ENCODE measurements around the gene CYP2E1.
A peak's percentile ranks its signal among the peaks of the same experiment; 100 is the strongest.
"Not testable (repeated sequence)": the region's sequence is repeated elsewhere in the genome, so short reads cannot be mapped to it uniquely, and the experiment has no call there.

CYP2E1 gene

GRCh38 chr10:133511408-133511807 is 15.8 kb upstream of the CYP2E1 start:
- H3K36me3 ChIP-seq, result peaks cover 0 to 2% (median 0%) of the 10 kb centered on the region in 3 donors
- no peaks in the 10 kb centered on the region for H3K27me3 ChIP-seq
- no peak overlapping the region for H3K4me3 ChIP-seq
- no peaks in the 10 kb centered on the region for H3K4me1 ChIP-seq
- TF ChIP-seq CTCF (IDR thresholded peaks at IDR 0.05), result no peak
- H3K9me3 ChIP-seq, result peaks cover 5 to 32% (median 10%) of the 10 kb centered on the region in 3 donors
- DNase-seq, result no peak
- intact Hi-C loops (cut with DNase I; ENCODE audit: low total_unique reads), result no loop called here
- H3K27ac ChIP-seq, result no peak overlapping the region

GRCh38 chr10:133511907-133512528 is 15.1 kb upstream of the CYP2E1 start:
- no peak for DNase-seq
- intact Hi-C loops (cut with DNase I; ENCODE audit: low total_unique reads), result no loop called here
- no peak overlapping the region for H3K27ac ChIP-seq
- no peaks in the 10 kb centered on the region for H3K36me3 ChIP-seq
- no peak for TF ChIP-seq CTCF (IDR thresholded peaks at IDR 0.05)
- H3K4me1 ChIP-seq, result no peaks in the 10 kb centered on the region
- no peaks in the 10 kb centered on the region for H3K27me3 ChIP-seq
- peaks cover 5 to 32% (median 10%) of the 10 kb centered on the region in 3 donors for H3K9me3 ChIP-seq
- H3K4me3 ChIP-seq, result no peak overlapping the region

GRCh38 chr10:133515471-133515870 is 11.7 kb upstream of the CYP2E1 start:
- intact Hi-C loops (cut with DNase I; ENCODE audit: low total_unique reads), result no loop called here
- Histone ChIP-seq H3K4me1 (peaks cover 0 to 8% (median 4%) of the 10 kb centered on the region in 4 donors), H3K9me3 (peaks cover 0 to 14% (median 0%) of the 10 kb centered on the region in 3 donors), H3K4me3 (no peak overlapping the region), H3K27ac (no peak overlapping the region), H3K36me3 (no peaks in the 10 kb centered on the region), H3K27me3 (no peaks in the 10 kb centered on the region)
- DNase-seq, result no peak
- no peak for TF ChIP-seq CTCF (IDR thresholded peaks at IDR 0.05)

- no peak for DNase-seq
- Histone ChIP-seq H3K9me3 (peaks cover 0 to 8% (median 0%) of the 10 kb centered on the region in 3 donors), H3K4me1 (peaks cover 0 to 11% (median 4%) of the 10 kb centered on the region in 4 donors), H3K4me3 (no peak overlapping the region), H3K27ac (no peak overlapping the region), H3K36me3 (no peaks in the 10 kb centered on the region), H3K27me3 (no peaks in the 10 kb centered on the region)
- intact Hi-C loops (cut with DNase I; ENCODE audit: low total_unique reads), result no loop called here
- no peak for TF ChIP-seq CTCF (IDR thresholded peaks at IDR 0.05)
Observed at GRCh38 chr10:133516057-133516456, 11.1 kb upstream of the CYP2E1 start.

- peaks cover 0 to 11% (median 4%) of the 10 kb centered on the region in 4 donors for H3K4me1 ChIP-seq
- H3K4me3 ChIP-seq; intact Hi-C loops (cut with DNase I; ENCODE audit: low total_unique reads); H3K27ac ChIP-seq; DNase-seq; H3K36me3 ChIP-seq; H3K9me3 ChIP-seq; H3K27me3 ChIP-seq: not testable (repeated sequence)
Observed at GRCh38 chr10:133518517-133518916, 8.6 kb upstream of the CYP2E1 start.

GRCh38 chr10:133520193-133520738 is 6.9 kb upstream of the CYP2E1 start:
- TF ChIP-seq CTCF (IDR thresholded peaks at IDR 0.05), result peak; percentile 55 to 79
- DNase-seq, result peak; percentile 66 to 79

More at GRCh38 chr10:133520193-133520738, 6.9 kb upstream of the CYP2E1 start:
- Histone ChIP-seq H3K27me3 (no peaks in the 10 kb centered on the region), H3K36me3 (no peaks in the 10 kb centered on the region), H3K9me3 (peaks cover 0 to 20% (median 8%) of the 10 kb centered on the region in 3 donors), H3K27ac (no peak overlapping the region), H3K4me1 (peaks cover 0 to 11% (median 4%) of the 10 kb centered on the region in 4 donors), H3K4me3 (peak overlapping the region; percentile 42 to 51)
- intact Hi-C loops (cut with DNase I; ENCODE audit: low total_unique reads), result no loop called here

All from tibial artery (tissue), 4 donors.